ENCODE results near the gene GH2.

DNA sequence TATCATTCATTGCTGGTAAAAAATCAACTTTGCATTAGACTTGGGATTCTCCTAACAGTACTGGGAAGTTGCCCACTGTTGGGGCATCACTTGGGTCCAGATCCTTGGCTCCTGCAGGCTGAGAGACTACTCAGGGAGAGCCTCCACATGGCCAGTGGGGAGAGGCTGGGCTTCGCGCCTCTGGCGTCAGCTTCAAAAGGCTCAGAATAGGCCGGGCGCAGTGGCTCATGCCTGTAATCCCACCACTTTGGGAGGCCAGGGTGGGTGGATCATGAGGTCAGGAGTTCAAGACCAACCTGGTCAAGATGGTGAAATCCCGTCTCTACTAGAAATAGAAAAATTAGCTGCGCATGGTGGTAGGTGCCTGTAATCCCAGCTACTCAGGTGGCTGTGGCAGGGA lies 32.7 kb upstream of the GH2 start:
- TF ChIP-seq, protein P1, sequence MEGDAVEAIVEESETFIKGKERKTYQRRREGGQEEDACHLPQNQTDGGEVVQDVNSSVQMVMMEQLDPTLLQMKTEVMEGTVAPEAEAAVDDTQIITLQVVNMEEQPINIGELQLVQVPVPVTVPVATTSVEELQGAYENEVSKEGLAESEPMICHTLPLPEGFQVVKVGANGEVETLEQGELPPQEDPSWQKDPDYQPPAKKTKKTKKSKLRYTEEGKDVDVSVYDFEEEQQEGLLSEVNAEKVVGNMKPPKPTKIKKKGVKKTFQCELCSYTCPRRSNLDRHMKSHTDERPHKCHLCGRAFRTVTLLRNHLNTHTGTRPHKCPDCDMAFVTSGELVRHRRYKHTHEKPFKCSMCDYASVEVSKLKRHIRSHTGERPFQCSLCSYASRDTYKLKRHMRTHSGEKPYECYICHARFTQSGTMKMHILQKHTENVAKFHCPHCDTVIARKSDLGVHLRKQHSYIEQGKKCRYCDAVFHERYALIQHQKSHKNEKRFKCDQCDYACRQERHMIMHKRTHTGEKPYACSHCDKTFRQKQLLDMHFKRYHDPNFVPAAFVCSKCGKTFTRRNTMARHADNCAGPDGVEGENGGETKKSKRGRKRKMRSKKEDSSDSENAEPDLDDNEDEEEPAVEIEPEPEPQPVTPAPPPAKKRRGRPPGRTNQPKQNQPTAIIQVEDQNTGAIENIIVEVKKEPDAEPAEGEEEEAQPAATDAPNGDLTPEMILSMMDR (tag by site-specific recombination; IDR thresholded peaks at IDR 0.05) = no peak
- TF ChIP-seq ZNF221 (tag by site-specific recombination; IDR thresholded peaks at IDR 0.05; ENCODE audit: borderline replicate concordance) (no peak), YY1 (tag by site-specific recombination; IDR thresholded peaks at IDR 0.05) (no peak), TCF7L2 (IDR thresholded peaks at IDR 0.05; ENCODE audit: borderline replicate concordance, low read depth, low read length) (no peak), MEIS1 (CRISPR knock-in tag; IDR thresholded peaks at IDR 0.05; ENCODE audit: borderline replicate concordance) (no peak), ZNF121 (tag by site-specific recombination; IDR thresholded peaks at IDR 0.05) (no peak), ZBTB11 (tag by site-specific recombination; conservative IDR thresholded peaks at IDR 0.05; ENCODE audit: low read depth) (no peak), ZNF426 (tag by site-specific recombination; IDR thresholded peaks at IDR 0.05) (no peak), ZNF623 (tag by site-specific recombination; IDR thresholded peaks at IDR 0.05) (no peak)
- TF ChIP-seq, protein P2, sequence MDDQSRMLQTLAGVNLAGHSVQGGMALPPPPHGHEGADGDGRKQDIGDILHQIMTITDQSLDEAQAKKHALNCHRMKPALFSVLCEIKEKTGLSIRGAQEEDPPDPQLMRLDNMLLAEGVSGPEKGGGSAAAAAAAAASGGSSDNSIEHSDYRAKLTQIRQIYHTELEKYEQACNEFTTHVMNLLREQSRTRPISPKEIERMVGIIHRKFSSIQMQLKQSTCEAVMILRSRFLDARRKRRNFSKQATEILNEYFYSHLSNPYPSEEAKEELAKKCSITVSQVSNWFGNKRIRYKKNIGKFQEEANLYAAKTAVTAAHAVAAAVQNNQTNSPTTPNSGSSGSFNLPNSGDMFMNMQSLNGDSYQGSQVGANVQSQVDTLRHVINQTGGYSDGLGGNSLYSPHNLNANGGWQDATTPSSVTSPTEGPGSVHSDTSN (CRISPR knock-in tag; IDR thresholded peaks at IDR 0.05) = no peak
